ENCODE measurements around the gene MGAT3. TPM values are rescaled to one million over a fixed set of nuclear protein-coding genes. Genes with fewer than 3 reads are reported as not detected.

Gene MGAT3
- total RNA-seq, 1 experiment from 2014 or later = 0.20 TPM

DNA sequence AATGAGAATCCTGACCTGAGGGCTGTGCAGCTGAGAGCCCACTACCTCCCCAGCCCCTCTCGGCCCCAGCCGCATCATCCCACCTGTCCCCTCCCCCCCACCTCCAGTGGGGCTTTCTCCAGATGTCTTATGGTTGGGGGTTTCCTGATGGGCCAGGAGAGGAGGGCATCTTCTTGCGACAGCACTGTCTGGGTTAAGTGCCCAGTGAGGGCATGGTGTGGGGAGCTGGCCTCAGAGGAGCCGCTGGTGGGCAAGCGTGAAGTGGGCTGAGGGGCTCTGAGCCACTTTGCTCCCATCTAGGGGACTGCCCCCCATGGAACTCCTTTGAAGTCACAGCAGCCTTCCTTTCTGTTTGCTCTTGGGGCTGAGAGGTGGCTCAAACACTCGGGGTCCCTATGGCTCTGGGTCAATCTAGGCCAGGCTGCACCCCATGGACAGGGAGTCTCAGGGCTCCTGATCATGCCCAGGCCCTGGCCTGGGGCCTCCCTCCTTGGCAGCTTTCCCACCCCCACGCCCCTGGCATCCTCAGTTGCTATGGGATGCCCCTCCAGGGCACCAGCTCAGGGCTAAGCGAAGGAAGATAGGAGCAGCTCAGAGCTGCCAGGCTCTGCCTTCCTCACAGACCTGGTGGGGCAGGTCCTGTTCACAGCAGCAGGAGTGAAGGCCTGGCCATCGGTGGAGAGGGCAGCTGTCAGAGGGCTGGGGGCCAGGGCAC is 34.3 kb downstream of the MGAT3 start:
- intact Hi-C loops (cut with micrococcal nuclease) = no loop called here
- Histone ChIP-seq H3K9me3 (ENCODE audit: control insufficient read depth in 1 of 2, insufficient read depth in 1 of 2, low read depth in 1 of 2, low read length in 2 of 2) (no peaks in the 10 kb centered on the region), H3K9ac (ENCODE audit: low read length) (no peak overlapping the region), H4K20me1 (ENCODE audit: insufficient read depth) (no peaks in the 10 kb centered on the region), H3K4me2 (ENCODE audit: low read length) (no peak overlapping the region), H2AFZ (ENCODE audit: low read depth, low read length, poor library complexity, severe bottlenecking) (no peak overlapping the region), H3K4me1 (ENCODE audit: control insufficient read depth in 1 of 2, insufficient read depth in 2 of 2, low read length in 2 of 2) (peaks cover 1 to 24% of the 10 kb centered on the region in 2 experiments; a peak in 3 of 4 replicates), H3K4me3 (replicated peaks in 1 of 2; ENCODE audit: low read depth in 1 of 2, low read length in 2 of 2) (no peak overlapping the region), H3K27me3 (ENCODE audit: insufficient read depth, low read length) (no peaks in the 10 kb centered on the region), H3K36me3 (ENCODE audit: control insufficient read depth in 1 of 2, insufficient read depth in 2 of 2, low read length in 2 of 2) (no peaks in the 10 kb centered on the region), H3K79me2 (ENCODE audit: insufficient read depth, low read length) (no peaks in the 10 kb centered on the region), H3K27ac (ENCODE audit: low read depth, low read length) (no peak overlapping the region), H3K9me2 (ENCODE audit: insufficient read depth) (no peaks in the 10 kb centered on the region)
- ChIA-PET CTCF (interaction anchor here (1.2 to 9.0 kb wide), 2 partner anchors 38 to 546 kb away, joined by 3 to 86 read pairs; no protein-coding TSS in a partner anchor), RAD21 (ENCODE audit: low non-redundant PET in 1 of 2, low total read pairs in 2 of 2, uncharacterized antibody in 2 of 2, unreplicated experiment in 2 of 2) (no interaction called here), POLR2A (interaction anchor here (0.5 to 1.6 kb wide), 2 partner anchors 29 to 472 kb away, joined by 4 to 11 read pairs; partner anchors contain the start of gene ATF4)
- no peak for ATAC-seq
- no TSS peak for BruUV-seq (replicated peaks)
- DNase-seq (ENCODE audit: low read depth, low spot score) = no peak
- TF ChIP-seq EZH2 (IDR thresholded peaks at IDR 0.05) = no peak
- TF ChIP-seq, protein P1, sequence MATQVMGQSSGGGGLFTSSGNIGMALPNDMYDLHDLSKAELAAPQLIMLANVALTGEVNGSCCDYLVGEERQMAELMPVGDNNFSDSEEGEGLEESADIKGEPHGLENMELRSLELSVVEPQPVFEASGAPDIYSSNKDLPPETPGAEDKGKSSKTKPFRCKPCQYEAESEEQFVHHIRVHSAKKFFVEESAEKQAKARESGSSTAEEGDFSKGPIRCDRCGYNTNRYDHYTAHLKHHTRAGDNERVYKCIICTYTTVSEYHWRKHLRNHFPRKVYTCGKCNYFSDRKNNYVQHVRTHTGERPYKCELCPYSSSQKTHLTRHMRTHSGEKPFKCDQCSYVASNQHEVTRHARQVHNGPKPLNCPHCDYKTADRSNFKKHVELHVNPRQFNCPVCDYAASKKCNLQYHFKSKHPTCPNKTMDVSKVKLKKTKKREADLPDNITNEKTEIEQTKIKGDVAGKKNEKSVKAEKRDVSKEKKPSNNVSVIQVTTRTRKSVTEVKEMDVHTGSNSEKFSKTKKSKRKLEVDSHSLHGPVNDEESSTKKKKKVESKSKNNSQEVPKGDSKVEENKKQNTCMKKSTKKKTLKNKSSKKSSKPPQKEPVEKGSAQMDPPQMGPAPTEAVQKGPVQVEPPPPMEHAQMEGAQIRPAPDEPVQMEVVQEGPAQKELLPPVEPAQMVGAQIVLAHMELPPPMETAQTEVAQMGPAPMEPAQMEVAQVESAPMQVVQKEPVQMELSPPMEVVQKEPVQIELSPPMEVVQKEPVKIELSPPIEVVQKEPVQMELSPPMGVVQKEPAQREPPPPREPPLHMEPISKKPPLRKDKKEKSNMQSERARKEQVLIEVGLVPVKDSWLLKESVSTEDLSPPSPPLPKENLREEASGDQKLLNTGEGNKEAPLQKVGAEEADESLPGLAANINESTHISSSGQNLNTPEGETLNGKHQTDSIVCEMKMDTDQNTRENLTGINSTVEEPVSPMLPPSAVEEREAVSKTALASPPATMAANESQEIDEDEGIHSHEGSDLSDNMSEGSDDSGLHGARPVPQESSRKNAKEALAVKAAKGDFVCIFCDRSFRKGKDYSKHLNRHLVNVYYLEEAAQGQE (IDR thresholded peaks at IDR 0.05; ENCODE audit: low read depth) = no peak

DNA sequence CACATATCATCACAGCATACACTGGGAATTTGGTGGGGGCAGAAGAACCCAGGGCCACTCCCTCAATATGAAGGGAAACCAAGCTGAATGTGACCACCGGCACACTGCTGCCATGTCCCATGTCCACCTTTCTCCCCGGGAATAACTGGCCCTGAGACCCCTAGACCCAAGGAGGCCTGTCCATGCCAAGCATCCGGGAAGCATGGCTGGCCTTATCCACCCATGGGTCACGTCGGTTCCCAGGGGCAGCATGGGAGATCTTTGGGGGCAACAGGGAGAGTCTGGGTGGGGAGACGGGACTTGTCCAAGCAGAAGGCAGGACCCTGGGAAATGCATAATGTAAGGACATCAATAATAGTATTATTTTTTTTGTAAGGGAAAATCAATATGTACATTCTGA is 34.9 kb downstream of the MGAT3 start:
- H3K27me3 ChIP-seq (ENCODE audit: insufficient read depth, low read length) = no peaks in the 10 kb centered on the region
- DNase-seq (ENCODE audit: low read depth, low spot score) (no peak), ATAC-seq (no peak)
- H3K79me2 ChIP-seq (ENCODE audit: insufficient read depth, low read length) = no peaks in the 10 kb centered on the region
- no peaks in the 10 kb centered on the region for H4K20me1 ChIP-seq (ENCODE audit: insufficient read depth)
- intact Hi-C loops (cut with micrococcal nuclease) = no loop called here
- ChIA-PET CTCF (interaction anchor here (9.0 kb wide), 1 partner anchor 38 kb away, joined by 86 read pairs; no protein-coding TSS in a partner anchor), RAD21 (ENCODE audit: low non-redundant PET in 1 of 2, low total read pairs in 2 of 2, uncharacterized antibody in 2 of 2, unreplicated experiment in 2 of 2) (no interaction called here), POLR2A (no interaction called here)
- H3K4me2 ChIP-seq (ENCODE audit: low read length) = no peak overlapping the region
- no peak overlapping the region for H3K9ac ChIP-seq (ENCODE audit: low read length)
- H3K4me3 ChIP-seq (replicated peaks in 1 of 2; ENCODE audit: low read depth in 1 of 2, low read length in 2 of 2) = no peak overlapping the region
- no peaks in the 10 kb centered on the region for H3K36me3 ChIP-seq (ENCODE audit: control insufficient read depth in 1 of 2, insufficient read depth in 2 of 2, low read length in 2 of 2)
- H3K4me1 ChIP-seq (ENCODE audit: control insufficient read depth in 1 of 2, insufficient read depth in 2 of 2, low read length in 2 of 2) = peaks cover 6 to 29% of the 10 kb centered on the region in 2 experiments
- H3K9me2 ChIP-seq (ENCODE audit: insufficient read depth) = no peaks in the 10 kb centered on the region
- no peaks in the 10 kb centered on the region for H3K9me3 ChIP-seq (ENCODE audit: control insufficient read depth in 1 of 2, insufficient read depth in 1 of 2, low read depth in 1 of 2, low read length in 2 of 2)
- BruUV-seq (replicated peaks) = no TSS peak
- no peak overlapping the region for H3K27ac ChIP-seq (ENCODE audit: low read depth, low read length)
- no peak overlapping the region for H2AFZ ChIP-seq (ENCODE audit: low read depth, low read length, poor library complexity, severe bottlenecking)
- TF ChIP-seq, protein P1 (IDR thresholded peaks at IDR 0.05; ENCODE audit: low read depth) = no peak
- TF ChIP-seq CEBPB (IDR thresholded peaks at IDR 0.05; ENCODE audit: low read depth) (no peak), ELF1 (IDR thresholded peaks at IDR 0.05; ENCODE audit: borderline replicate concordance, low read depth) (no peak), ZNF274 (IDR thresholded peaks at IDR 0.05; ENCODE audit: low read depth, low read length) (no peak), SIN3A (IDR thresholded peaks at IDR 0.05; ENCODE audit: low read depth) (no peak)
- TF ChIP-seq, protein P2, sequence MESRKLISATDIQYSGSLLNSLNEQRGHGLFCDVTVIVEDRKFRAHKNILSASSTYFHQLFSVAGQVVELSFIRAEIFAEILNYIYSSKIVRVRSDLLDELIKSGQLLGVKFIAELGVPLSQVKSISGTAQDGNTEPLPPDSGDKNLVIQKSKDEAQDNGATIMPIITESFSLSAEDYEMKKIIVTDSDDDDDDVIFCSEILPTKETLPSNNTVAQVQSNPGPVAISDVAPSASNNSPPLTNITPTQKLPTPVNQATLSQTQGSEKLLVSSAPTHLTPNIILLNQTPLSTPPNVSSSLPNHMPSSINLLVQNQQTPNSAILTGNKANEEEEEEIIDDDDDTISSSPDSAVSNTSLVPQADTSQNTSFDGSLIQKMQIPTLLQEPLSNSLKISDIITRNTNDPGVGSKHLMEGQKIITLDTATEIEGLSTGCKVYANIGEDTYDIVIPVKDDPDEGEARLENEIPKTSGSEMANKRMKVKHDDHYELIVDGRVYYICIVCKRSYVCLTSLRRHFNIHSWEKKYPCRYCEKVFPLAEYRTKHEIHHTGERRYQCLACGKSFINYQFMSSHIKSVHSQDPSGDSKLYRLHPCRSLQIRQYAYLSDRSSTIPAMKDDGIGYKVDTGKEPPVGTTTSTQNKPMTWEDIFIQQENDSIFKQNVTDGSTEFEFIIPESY (IDR thresholded peaks at IDR 0.05; ENCODE audit: extremely low read depth, insufficient replicate concordance, low read length) = no peak
- TF ChIP-seq, protein P3, sequence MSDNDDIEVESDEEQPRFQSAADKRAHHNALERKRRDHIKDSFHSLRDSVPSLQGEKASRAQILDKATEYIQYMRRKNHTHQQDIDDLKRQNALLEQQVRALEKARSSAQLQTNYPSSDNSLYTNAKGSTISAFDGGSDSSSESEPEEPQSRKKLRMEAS (IDR thresholded peaks at IDR 0.05) = no peak

Measured in HCT116 (cell line).